NCI-H2107 treated with DMSO at 0.1 percent for 48 hours (cell line): Measurements from ENCODE around the gene ZSWIM5.
"Not testable (repeated sequence)": the region's sequence is repeated elsewhere in the genome, so short reads cannot be mapped to it uniquely, and the experiment has no call there.

Experiments used
- DNase-seq: peaks from one replicate; lab custom pipeline; 2025; ENCODE audit not compliant: unreplicated experiment; lab: John Stamatoyannopoulos, UW

ZSWIM5 gene

DNA sequence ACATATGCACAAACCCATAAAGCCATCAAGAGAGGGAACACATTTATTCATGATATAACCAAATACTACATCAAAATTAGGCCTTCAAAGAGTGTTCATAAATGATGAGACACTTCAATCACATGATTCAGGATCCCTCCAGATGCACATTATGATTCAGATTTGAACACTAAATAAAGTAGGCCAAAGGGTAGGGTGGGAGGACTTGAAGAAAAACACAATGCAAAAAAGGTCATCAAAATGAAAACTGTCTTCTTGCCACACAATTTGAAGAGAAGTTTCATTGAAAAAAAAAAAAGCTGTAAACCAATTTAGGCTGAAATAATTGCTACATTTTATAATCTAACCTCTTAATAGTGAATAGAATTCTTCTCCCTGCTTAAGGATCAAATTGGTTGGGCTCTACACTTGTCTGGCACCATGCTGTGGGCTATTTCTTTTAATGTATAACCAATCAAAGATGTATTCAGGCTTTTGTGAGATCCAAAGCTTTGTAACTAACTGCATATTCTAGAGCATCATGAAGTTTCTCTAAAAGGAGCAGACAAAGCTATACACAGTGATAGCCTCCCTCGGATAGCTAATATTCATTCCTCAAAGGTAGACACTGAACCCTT lies 58.1 kb downstream of the ZSWIM5 start:
- no peak for DNase-seq

DNA sequence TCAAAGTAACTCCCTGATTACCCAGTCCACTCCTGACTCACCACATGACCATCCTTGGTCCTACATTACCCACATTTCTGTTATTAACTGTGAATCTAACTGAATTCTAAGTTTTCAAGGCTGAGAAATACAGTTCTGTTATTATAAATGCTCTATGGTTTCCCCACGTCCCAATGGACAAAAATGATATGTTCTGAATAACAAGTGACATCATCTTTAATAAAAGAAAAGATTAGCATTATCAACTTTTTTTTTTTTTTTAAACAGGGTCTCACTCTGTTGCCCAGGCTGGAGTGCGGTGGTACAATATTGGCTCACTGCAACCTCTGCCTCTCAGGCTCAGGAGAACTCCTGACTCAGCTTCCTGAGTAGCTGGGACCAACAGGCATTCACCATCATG lies 59.6 kb downstream of the ZSWIM5 start:
- DNase-seq, result no peak

DNA sequence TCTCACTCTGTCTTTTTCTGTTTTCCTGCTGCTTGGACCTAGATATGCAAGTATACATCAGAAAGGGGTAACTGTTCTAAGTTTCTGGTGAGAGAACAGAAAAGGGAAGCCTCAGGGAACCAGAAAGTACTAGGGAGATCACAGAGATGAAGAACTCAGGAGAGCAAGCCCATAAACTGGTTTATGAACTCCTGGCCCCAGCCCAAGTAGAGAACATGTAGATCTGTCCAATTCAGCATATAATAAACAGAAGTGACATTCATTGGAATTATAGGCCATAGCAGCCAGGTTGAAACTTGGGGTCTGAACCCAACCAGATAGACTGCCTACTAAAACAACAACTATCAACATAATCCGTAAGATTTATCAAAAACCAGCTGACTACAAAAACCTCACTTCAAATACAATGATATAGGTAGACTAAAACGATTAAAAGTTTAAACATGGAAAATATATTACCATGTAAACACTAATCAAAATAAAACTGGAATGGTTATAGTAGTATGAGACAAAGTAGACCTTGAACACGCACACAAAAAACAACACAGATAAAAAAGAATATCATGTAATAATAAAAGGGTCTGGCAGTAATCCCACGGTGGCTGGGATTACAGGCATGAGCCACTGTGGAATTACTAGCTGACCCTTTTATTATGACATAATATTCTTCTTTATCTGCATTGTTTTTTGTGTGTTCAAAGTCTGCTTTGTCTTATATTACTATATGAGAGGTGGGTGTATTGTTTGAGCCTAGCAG lies 65.0 kb downstream of the ZSWIM5 start:
- no peak for DNase-seq

DNA sequence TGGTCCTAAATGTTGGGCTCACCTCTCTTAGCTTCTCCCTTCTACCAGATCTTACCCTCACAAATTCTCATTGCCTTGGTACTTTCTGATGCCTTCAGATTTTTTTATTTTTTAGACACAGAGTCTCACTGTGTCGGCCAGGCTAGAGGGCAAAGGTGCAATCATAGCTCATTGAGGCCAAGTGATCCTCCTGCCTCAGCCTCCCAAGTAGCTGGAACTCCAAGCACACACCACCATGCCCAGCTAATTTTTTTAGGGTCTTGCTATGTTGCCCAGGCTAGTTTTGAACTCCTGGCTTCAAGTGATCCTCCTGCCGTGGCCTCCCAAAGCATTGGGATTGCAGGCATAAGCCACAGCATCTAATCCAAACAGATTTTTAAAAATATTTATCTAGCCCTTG lies 69.4 kb downstream of the ZSWIM5 start:
- no peak for DNase-seq

DNA sequence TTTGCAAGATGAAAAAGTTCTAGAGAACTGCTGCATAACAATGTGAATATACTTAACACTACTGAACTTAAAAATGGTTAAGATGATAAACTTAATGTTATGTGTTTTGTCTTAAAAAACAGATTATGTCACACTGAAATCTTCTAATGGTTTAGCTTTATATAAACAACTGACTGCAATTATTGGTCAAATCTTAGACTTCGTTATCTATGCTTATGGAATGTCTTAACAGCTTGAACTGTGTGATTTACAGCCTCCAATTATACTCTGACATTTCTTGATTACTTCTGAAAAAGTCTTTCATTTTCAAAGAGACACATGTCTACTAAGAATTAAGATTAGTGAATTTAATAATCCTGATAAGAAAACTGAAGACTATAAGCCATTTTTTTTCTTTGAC lies 71.1 kb downstream of the ZSWIM5 start:
- DNase-seq, result no peak

DNA sequence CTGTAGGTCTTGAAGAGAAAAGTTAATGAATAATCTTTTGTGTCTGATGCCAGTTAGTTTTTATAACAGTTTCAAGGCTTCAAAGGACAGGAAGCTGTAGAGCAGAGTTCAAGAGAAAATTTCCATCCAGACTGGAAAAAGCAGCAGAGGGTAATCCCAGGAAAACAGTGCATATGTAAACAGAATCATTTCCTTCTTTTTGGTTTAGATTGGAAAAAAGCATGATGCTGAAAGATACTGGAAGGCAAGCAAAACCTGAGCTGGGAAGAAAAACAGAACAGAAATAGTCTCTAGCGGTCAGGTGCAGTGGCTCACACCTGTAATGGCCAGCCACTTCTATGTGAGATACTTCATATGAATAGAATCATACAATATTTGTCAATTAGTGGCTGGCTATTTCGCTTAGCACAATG lies 71.9 kb downstream of the ZSWIM5 start:
- no peak for DNase-seq

DNA sequence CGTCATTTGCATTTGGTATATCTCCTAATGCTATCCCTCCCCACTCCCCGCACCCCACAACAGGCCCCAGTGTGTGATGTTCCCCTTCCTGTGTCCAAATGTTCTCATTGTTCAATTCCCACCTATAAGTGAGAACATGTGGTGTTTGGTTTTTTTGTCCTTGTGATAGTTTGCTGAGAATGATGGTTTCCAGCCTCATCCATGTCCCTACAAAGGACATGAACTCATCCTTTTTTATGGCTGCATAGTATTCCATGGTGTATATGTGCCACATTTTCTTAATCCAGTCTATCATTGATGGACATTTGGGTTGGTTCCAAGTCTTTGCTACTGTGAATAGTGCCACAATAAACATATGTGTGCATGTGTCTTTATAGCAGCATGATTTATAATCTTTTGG lies 73.7 kb downstream of the ZSWIM5 start:
- DNase-seq, result not testable (repeated sequence)

DNA sequence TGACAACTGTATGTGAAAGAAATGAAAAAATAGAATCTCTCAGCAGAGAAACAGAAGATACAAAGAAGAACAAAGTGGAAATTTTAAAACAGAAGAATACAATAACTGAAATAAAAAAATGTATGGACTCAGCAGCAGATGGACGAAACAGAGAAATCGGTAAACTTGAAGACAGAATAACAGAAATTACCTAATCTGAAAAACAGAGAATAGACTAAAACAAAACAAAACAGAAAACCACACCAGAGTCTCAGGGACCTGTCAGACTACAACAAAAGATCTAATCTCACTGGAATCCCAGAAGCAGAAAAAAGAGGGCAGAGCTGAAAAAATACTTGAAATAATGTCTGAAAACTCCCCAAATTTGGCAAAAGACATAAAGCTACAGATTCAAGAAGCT lies 83.0 kb downstream of the ZSWIM5 start:
- DNase-seq, result no peak

DNA sequence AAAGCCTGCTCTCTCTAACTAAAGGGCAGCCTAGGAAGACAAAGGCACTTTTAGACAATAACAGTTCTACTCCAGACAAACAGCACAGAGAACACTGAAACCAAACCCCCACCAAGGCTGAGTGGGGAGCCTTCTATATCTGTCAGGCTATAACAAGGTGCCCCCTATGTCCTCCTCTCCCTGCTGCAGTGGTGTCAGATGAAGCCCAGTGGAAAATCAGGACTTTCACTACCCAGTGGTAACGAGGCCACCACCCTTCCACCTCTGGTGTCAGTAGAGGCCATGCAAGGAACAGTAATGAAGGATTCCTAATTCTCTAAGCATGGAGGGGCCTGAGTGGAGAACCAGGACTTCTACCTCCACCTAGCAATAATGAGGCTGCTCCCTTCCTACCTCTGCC lies 83.7 kb downstream of the ZSWIM5 start:
- DNase-seq, result no peak

DNA sequence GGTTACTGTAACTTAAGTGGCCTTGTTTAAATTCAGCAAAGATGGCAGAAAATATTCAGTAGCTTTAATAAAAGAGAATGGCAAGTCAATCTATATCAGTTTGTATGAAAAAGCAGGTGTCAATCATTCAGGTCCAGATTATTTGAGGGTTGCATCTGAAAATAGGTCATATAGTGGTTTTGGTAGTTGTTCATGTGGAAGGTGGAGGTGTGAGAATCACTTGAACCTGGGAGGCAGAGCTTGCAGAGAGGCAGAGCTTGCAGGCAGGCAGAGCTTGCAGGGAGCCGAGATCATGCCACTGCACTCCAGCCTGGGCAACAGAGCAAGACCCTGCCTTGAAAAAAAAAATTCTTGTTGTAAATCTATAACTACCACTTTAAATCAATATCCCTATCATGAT lies 88.6 kb downstream of the ZSWIM5 start:
- DNase-seq, result no peak

DNA sequence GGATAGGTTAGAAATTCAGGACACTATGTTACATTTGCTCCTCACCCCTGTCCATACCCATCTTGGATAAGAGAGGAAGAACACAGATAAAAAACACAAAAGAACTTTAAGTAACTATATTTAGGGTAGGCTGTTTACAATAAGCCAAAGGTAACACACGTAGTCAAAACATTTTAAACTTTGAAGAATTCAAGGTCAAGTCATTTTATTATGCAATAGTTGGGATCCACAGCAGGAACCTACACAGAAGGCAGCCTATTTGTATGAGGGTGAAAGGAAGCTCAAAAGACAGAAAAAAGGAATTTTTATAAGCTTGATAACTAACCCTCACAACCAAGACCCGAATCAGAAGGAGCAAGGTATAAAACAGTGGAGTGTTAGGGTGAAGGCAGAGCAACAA lies 89.6 kb downstream of the ZSWIM5 start:
- DNase-seq, result no peak

DNA sequence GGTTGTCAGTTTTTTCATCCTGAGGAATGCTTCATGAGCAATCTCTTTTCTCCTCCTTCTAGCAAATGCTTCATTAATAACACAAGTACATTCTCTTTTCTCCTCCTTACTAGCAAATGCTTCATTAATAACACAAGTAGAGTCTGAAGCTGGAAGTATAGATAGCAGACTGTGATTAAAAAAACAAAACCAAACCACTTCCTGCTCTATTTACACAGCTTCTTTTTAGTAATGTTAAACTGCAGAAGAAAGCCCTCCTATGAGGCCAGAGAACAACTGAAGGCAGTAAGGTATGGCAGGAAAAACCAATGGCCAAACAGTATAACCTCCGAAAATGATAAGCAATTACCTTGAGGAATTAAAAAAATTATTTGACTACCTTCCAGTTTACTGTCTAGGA lies 90.1 kb downstream of the ZSWIM5 start:
- DNase-seq, result no peak

DNA sequence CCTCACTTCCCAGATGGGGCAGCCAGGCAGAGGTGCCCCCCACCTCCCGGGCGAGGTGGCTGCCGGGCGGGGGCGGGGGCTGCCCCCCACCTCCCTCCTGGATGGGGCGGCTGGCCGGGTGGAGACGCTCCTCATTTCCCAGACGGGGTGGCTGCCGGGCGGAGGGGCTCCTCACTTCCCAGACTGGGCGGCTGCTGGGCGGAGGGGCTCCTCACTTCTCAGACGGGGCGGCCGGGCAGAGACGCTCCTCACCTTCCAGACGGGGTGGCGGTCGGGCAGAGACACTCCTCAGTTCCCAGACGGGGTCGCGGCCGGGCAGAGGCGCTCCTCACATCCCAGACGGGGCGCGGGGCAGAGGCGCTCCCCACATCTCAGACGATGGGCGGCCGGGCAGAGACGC lies 91.2 kb downstream of the ZSWIM5 start:
- DNase-seq, result not testable (repeated sequence)

DNA sequence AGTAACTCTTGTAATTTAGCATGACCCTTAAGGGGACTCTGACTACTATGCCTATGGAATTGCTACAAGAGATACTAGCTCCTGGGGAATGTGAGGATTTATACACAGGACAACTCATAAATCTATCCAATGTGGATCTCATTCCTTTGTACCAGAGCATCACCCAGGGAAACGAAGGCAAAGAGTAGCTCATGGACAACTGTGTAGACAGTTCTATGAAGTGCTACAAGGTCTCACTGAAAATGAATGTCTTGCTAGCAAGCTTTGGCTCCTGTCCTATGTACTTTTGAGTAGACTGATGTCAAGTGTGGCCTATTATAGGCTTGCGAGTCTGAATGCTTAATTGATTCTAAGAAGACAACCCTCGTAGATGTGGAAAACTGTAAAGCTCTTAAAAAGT lies 93.7 kb downstream of the ZSWIM5 start:
- no peak for DNase-seq

DNA sequence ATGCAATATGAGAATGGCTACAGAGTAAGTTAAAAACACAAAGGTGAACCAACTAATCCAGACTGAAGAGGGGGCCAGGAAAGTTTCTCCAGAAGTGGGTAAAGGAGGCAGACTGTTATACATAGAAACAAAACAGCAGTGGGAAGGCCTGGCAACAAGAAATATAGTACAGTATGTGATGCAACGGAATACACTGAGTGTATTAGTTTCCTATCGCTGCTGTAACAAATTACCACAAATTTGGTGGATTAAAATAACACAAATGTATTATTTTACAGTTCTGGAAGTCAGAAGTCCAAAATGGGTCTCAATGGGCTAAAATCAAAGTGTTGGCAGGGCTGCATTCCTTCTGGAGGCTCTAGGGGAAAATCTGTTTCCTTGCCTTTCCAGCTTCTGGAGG lies 95.2 kb downstream of the ZSWIM5 start:
- DNase-seq, result no peak

DNA sequence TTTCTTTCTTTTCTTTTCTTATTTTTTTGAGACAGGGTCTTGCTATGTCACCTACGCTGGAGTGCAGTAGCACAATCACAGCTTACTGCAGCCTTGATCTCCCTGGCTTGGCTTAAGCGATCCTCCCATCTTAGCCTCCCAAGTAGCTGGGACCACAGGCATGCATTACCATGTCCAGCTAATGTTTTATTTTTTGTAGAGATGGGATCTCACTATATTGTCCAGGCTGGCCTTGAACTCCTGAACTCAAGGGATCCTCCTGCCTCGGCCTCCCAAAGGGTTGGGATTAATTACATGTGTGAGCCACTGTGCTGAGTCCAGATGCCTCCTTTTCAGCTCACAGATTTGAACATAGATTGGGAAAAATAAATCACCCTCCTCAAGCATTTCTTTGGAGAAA lies 98.6 kb downstream of the ZSWIM5 start:
- DNase-seq, result no peak

DNA sequence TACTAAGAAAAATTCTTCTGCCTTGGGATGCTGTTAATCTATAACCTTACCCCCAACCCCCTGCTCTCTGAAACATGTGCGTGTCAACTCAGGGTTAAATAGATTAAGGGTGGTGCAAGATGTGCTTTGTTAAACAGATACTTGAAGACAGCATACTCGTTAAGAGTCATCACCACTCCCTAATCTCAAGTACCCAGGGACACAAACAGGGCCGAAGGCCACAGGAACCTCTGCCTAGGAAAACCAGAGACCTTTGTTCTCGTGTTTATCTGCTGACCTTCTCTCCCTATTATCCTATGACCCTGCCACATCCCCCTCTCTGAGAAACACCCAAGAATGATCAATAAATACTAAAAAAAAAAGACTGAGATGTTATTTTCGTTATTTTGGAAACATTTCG lies 99.5 kb downstream of the ZSWIM5 start:
- DNase-seq, result not testable (repeated sequence)

DNA sequence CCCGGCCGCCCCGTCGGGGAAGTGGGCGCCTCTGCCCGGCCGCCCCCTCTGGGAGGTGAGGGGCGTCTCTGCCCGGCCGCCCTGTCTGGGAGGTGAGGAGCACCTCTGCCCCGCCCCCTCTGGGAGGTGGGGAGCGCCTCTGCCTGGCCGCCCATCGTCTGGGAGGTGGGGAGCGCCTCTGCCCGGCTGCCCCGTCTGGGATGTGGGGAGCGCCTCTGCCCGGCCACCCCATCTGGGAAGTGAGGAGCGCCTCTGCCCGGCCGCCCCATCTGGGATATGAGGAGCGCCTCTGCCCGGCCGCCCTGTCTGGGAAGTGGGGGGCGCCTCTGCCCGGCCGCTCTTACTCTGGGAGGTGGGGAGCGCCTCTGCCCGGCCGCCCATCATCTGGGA lies 100.3 kb downstream of the ZSWIM5 start:
- not testable (repeated sequence) for DNase-seq

DNA sequence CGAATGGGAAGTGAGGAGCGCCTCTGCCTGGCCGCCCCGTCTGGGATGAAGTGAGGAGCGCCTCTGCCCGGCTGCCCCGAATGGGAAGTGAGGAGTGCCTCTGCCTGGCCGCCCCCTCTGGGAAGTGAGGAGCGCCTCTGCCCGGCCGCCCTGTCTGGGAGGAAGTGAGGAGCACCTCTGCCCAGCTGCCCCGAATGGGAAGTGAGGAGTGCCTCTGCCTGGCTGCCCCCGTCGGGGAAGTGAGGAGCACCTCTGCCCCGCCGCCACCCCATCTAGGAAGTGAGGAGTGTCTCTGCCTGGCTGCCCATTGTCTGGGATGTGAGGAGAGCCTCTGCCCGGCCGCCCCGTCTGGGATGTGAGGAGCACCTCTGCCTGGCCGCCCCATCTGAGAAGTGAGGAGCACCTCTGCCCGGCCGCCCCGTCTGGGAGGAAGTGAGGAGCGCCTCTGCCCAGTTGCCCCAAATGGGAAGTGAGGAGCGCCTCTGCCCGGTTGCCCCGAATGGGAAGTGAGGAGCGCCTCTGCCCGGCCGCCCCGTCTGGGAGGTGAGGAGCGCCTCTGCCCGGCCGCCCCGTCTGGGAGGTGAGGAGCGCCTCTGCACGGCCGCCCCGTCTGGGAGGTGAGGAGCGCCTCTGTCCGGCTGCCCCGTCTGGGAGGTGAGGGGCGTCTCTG lies 100.8 kb downstream of the ZSWIM5 start:
- not testable (repeated sequence) for DNase-seq

DNA sequence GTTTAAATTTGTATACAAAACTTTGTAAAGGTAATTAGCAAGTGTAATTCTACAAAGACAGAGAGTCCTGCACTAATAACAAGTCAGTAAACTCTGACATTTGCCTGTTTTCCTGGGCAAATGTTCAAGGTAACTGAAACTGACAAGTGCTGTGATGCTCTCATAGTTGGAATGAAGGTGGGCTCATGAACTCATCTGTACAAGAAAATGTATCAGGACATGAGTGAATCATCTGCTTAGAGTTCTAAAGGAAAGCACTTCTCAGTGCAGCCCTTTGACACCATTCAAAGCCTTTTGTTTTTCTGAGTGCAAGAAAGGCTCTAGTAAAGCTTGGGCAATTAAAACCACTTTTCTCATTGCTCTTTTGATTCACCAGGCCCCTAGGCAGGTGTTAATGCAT lies 102.9 kb downstream of the ZSWIM5 start:
- DNase-seq, result peak; percentile 8

DNA sequence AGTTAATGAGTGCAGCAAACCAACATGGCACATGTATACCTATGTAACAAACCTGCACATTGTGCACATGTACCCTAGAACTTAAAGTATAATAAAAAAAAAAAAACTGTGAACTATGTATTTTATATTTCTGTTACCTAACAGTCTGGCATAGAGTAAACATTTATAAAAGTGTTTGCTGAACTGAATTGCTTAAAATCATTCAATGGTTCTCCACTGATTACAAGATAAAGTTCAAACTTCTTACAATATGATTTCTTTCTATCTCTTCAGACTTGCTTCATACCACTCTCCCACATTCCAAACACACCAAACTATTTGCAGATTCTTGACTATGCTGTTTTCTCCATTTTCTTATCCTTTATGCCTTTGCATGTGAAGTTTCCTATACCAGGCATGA lies 104.5 kb downstream of the ZSWIM5 start:
- no peak for DNase-seq

DNA sequence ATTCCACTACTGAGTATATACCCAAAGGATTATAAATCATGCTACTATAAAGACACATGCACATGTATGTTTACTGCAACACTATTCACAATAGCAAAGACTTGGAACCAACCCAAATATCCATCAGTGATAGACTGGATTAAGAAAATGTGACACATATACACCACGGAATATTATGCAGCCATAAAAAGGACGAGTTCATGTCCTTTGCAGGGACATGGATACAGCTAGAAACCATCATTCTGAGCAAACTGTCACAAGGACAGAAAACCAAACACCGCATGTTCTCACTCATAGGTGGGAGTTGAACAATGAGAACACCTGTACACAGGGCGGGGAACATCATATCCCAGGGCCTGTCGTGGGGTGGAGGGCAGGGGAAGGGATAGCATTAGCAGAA lies 104.9 kb downstream of the ZSWIM5 start:
- DNase-seq, result not testable (repeated sequence)
